ENCODE measurements around the gene FBLN1.

The FBLN1 gene

GRCh38 chr22:45524966-45525365 is 22.3 kb downstream of the FBLN1 start:
- Histone ChIP-seq H3K79me2 (ENCODE audit: low read length) (no peaks in the 10 kb centered on the region), H3K4me3 (ENCODE audit: low read length) (no peak overlapping the region), H3K9ac (ENCODE audit: low read length) (no peak overlapping the region), H3K27ac (ENCODE audit: low read length) (no peak overlapping the region), H2AFZ (ENCODE audit: low read depth, low read length) (no peak overlapping the region), H3K4me2 (ENCODE audit: low read length) (no peak overlapping the region), H4K20me1 (ENCODE audit: insufficient read depth, low read length) (no peaks in the 10 kb centered on the region), H3K9me3 (ENCODE audit: insufficient read depth, low read length) (no peaks in the 10 kb centered on the region), H3K36me3 (replicated peaks; ENCODE audit: low read depth, low read length) (no peaks in the 10 kb centered on the region), H3K4me1 (ENCODE audit: low read length) (no peaks in the 10 kb centered on the region), H3K27me3 (ENCODE audit: low read depth, low read length) (peaks cover 23% of the 10 kb centered on the region)
- TF ChIP-seq CTCF (IDR thresholded peaks at IDR 0.05; ENCODE audit: low read depth, low read length) (no peak), EZH2phosphoT487 (IDR thresholded peaks at IDR 0.05; ENCODE audit: low read depth) (no peak)

DNA sequence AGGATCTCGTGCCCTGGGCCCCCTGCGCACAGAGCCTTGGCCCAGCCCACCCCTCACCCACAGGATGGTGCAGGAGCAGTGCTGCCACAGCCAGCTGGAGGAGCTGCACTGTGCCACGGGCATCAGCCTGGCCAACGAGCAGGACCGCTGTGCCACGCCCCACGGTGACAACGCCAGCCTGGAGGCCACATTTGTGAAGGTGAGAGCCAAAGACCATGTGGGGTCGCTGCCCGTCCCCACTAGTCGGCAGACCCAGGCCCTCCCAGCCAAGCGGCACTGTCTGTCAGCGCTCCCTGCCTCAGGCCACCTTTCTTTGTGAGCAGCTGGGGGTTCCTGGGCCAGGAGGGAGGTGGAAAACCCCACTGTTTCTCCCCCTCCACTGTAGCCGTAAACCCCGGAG is 22.8 kb downstream of the FBLN1 start:
- H3K9ac ChIP-seq (ENCODE audit: low read length): no peak overlapping the region
- no peaks in the 10 kb centered on the region for H3K36me3 ChIP-seq (replicated peaks; ENCODE audit: low read depth, low read length)
- no peak overlapping the region for H3K4me2 ChIP-seq (ENCODE audit: low read length)
- no peaks in the 10 kb centered on the region for H3K4me1 ChIP-seq (ENCODE audit: low read length)
- H3K27me3 ChIP-seq (ENCODE audit: low read depth, low read length): peaks cover 27% of the 10 kb centered on the region
- no peaks in the 10 kb centered on the region for H3K9me3 ChIP-seq (ENCODE audit: insufficient read depth, low read length)
- no peaks in the 10 kb centered on the region for H4K20me1 ChIP-seq (ENCODE audit: insufficient read depth, low read length)
- no peaks in the 10 kb centered on the region for H3K79me2 ChIP-seq (ENCODE audit: low read length)
- H3K4me3 ChIP-seq (ENCODE audit: low read length): no peak overlapping the region
- TF ChIP-seq EZH2phosphoT487 (IDR thresholded peaks at IDR 0.05; ENCODE audit: low read depth): no peak
- TF ChIP-seq CTCF (IDR thresholded peaks at IDR 0.05; ENCODE audit: low read depth, low read length): no peak
- H3K27ac ChIP-seq (ENCODE audit: low read length): no peak overlapping the region
- H2AFZ ChIP-seq (ENCODE audit: low read depth, low read length): no peak overlapping the region

DNA sequence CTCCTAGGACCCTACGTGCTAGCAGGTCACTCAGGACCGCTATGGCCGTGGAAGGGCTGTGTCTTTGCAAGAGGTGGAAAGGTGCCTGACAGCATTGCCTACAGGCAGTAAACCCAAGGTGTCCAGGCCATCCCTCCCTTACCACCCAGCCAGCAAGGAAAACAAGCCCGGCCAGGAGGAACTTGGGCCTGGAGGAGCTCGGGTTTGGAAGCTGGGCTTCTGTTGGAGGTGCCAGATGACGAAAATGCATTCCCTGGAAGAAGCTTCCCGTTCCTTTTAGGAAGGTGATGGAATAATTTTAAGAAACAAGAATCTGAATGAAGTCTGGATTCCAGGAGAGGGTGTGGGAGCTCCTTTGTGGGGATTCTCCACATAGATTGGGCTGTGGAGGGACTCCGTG is 23.6 kb downstream of the FBLN1 start:
- Histone ChIP-seq H3K4me1 (ENCODE audit: low read length) (no peaks in the 10 kb centered on the region), H3K4me2 (ENCODE audit: low read length) (no peak overlapping the region), H3K27ac (ENCODE audit: low read length) (no peak overlapping the region), H3K4me3 (ENCODE audit: low read length) (no peak overlapping the region), H3K27me3 (ENCODE audit: low read depth, low read length) (peaks cover 25% of the 10 kb centered on the region), H4K20me1 (ENCODE audit: insufficient read depth, low read length) (no peaks in the 10 kb centered on the region), H2AFZ (ENCODE audit: low read depth, low read length) (no peak overlapping the region), H3K9ac (ENCODE audit: low read length) (no peak overlapping the region), H3K9me3 (ENCODE audit: insufficient read depth, low read length) (no peaks in the 10 kb centered on the region), H3K36me3 (replicated peaks; ENCODE audit: low read depth, low read length) (no peaks in the 10 kb centered on the region), H3K79me2 (ENCODE audit: low read length) (no peaks in the 10 kb centered on the region)
- TF ChIP-seq EZH2phosphoT487 (IDR thresholded peaks at IDR 0.05; ENCODE audit: low read depth): no peak
- TF ChIP-seq CTCF (IDR thresholded peaks at IDR 0.05; ENCODE audit: low read depth, low read length): no peak

GRCh38 chr22:45526768-45527360 is 24.2 kb downstream of the FBLN1 start:
- H3K4me1 ChIP-seq (ENCODE audit: low read length): no peaks in the 10 kb centered on the region
- no peaks in the 10 kb centered on the region for H3K36me3 ChIP-seq (replicated peaks; ENCODE audit: low read depth, low read length)
- no peak overlapping the region for H3K4me3 ChIP-seq (ENCODE audit: low read length)
- H3K27me3 ChIP-seq (ENCODE audit: low read depth, low read length): peaks cover 24% of the 10 kb centered on the region
- H4K20me1 ChIP-seq (ENCODE audit: insufficient read depth, low read length): no peaks in the 10 kb centered on the region
- H3K4me2 ChIP-seq (ENCODE audit: low read length): no peak overlapping the region
- TF ChIP-seq CTCF (IDR thresholded peaks at IDR 0.05; ENCODE audit: low read depth, low read length) (no peak), EZH2phosphoT487 (IDR thresholded peaks at IDR 0.05; ENCODE audit: low read depth) (no peak)
- H3K79me2 ChIP-seq (ENCODE audit: low read length): no peaks in the 10 kb centered on the region
- no peak overlapping the region for H2AFZ ChIP-seq (ENCODE audit: low read depth, low read length)
- no peak overlapping the region for H3K9ac ChIP-seq (ENCODE audit: low read length)
- H3K27ac ChIP-seq (ENCODE audit: low read length): no peak overlapping the region
- H3K9me3 ChIP-seq (ENCODE audit: insufficient read depth, low read length): no peaks in the 10 kb centered on the region
